Limb (tissue), 2 donors: ENCODE results near the gene RPS6KA3.

Source experiments
- DNase-seq, 2 donors: peaks; one replicate each; pipeline ENCODE4 v3.0.0-alpha.2; 2016; ENCODE audit errors: extremely low spot score in 2 of 2

Gene RPS6KA3

GRCh38 chrX:20266810-20267606 is at the start of gene RPS6KA3:
TSS of gene RPS6KA3 (minus strand) at chrX:20266909. CDS start at chrX:20266632, 277 bp downstream.
- peak; percentile 77 to 92 for DNase-seq

GRCh38 chrX:20315140-20315539 is 48.4 kb upstream of the RPS6KA3 start:
- no peak for DNase-seq

- DNase-seq = no peak
These were observed 47.2 kb upstream of the RPS6KA3 start for GRCh38 chrX:20313899-20314298.

GRCh38 chrX:20312018-20312417 is 45.3 kb upstream of the RPS6KA3 start:
- DNase-seq = no peak

- no peak for DNase-seq
These were observed 44.8 kb upstream of the RPS6KA3 start for GRCh38 chrX:20311505-20311904.

- DNase-seq = no peak
These were observed 43.1 kb upstream of the RPS6KA3 start for GRCh38 chrX:20309806-20310205.

GRCh38 chrX:20306668-20307067 is 40.0 kb upstream of the RPS6KA3 start:
- DNase-seq = no peak

- DNase-seq = no peak
These were observed 34.1 kb upstream of the RPS6KA3 start for GRCh38 chrX:20300822-20301221.

- no peak for DNase-seq
These were observed 28.2 kb upstream of the RPS6KA3 start for GRCh38 chrX:20294957-20295356.

- no peak for DNase-seq
These were observed 27.6 kb upstream of the RPS6KA3 start for GRCh38 chrX:20294284-20294683.

GRCh38 chrX:20285511-20285910 is 18.8 kb upstream of the RPS6KA3 start:
- DNase-seq = no peak

- no peak for DNase-seq
These were observed 18.3 kb upstream of the RPS6KA3 start for GRCh38 chrX:20284992-20285391.

- DNase-seq = no peak
These were observed 17.7 kb upstream of the RPS6KA3 start for GRCh38 chrX:20284444-20284843.

GRCh38 chrX:20280938-20281337 is 14.2 kb upstream of the RPS6KA3 start:
- no peak for DNase-seq

GRCh38 chrX:20274121-20274520 is 7.4 kb upstream of the RPS6KA3 start:
- DNase-seq = no peak

GRCh38 chrX:20271730-20272129 is 5.0 kb upstream of the RPS6KA3 start:
- DNase-seq = no peak

- DNase-seq = no peak
These were observed 4.5 kb upstream of the RPS6KA3 start for GRCh38 chrX:20271186-20271585.

GRCh38 chrX:20270562-20270890 is 3.8 kb upstream of the RPS6KA3 start:
- no peak for DNase-seq

GRCh38 chrX:20269848-20270561 is 3.3 kb upstream of the RPS6KA3 start:
- DNase-seq = no peak

- DNase-seq = peak in 1 of 2 donors; percentile 51
These were observed 1.4 kb upstream of the RPS6KA3 start for GRCh38 chrX:20267931-20268701.

GRCh38 chrX:20267607-20267930 is 860 bp upstream of the RPS6KA3 start:
- DNase-seq = no peak
